HCT116 (cell line): ENCODE measurements around the gene KRTAP12-2. TPM values are rescaled to one million over a fixed set of nuclear protein-coding genes. Genes with fewer than 3 reads are reported as not detected.

ENCODE experiments used
- ATAC-seq: fragments of 200-7000 bp; cut with Tn5 transposase; 2 replicates; pipeline ENCODE4 v1.9.1; 2020; ENCODE audit warnings: mild to moderate bottlenecking, moderate library complexity
- BruUV-seq: library from RNA; stranded (reverse); fragments of 400-500 nt; replicated peaks from 2 replicates; lab custom pipeline; 2021; lab: Mats Ljungman, UMichigan
- CTCF ChIA-PET: fragments of 300-600 bp; sonication (Branson Sonifier 250); formaldehyde crosslinking; loops from one replicate; lab custom pipeline; 2021; ENCODE audit warnings: antibody characterized with exemption; lab: Charles Lee
- POLR2A ChIA-PET: fragments of 300-600, 350-600 bp; sonication (Branson Sonifier 250); formaldehyde crosslinking; loops from one replicate; lab custom pipeline; 2021; ENCODE audit warnings: antibody characterized with exemption; lab: Charles Lee
- RAD21 ChIA-PET, 2 experiments: fragments of 300-600 bp; sonication (Branson Sonifier 250); formaldehyde crosslinking; loops; one replicate each; lab custom pipeline; 2023; ENCODE audit warnings: low total read pairs in 2 of 2; ENCODE audit not compliant: uncharacterized antibody in 2 of 2, unreplicated experiment in 2 of 2, low non-redundant PET in 1 of 2; lab: Charles Lee
- DNase-seq: peaks from one replicate; pipeline ENCODE4 v3.0.0-alpha.2; 2010; ENCODE audit warnings: low read depth, low spot score
- H2AFZ ChIP-seq: fragments of 200-600 bp; shearing (Covaris generic), sonication (generic); 2 replicates; pipeline ENCODE4 v1.6.1; 2017; ENCODE audit warnings: low read depth, mixed run types, mixed read lengths, antibody characterized with exemption, low read length; ENCODE audit not compliant: poor library complexity, severe bottlenecking
- H3K27ac ChIP-seq: 2 replicates; pipeline ENCODE4 v1.5.1; 2012; ENCODE audit warnings: low read depth, low read length
- H3K27me3 ChIP-seq: fragments of 200-600 bp; sonication (generic); 2 replicates; pipeline ENCODE4 v1.6.1; 2016; ENCODE audit warnings: mixed run types, low read length, mixed read lengths; ENCODE audit not compliant: insufficient read depth
- H3K36me3 ChIP-seq, 2 experiments: fragments of 200-500 bp in 1 of 2; fragments of 200-600 bp in 1 of 2; sonication (Bioruptor generic) in 1 of 2; sonication (generic) in 1 of 2; 2 replicates each; pipeline versions ENCODE4 v1.5.1 to v1.6.1; 2014 to 2016; ENCODE audit warnings: low read length in 2 of 2, inconsistent platforms in 1 of 2, mixed read lengths in 1 of 2, mixed run types in 1 of 2; ENCODE audit not compliant: insufficient read depth in 2 of 2, control insufficient read depth in 1 of 2
- H3K4me1 ChIP-seq, 2 experiments: fragments of 200-600 bp in 1 of 2; sonication (generic) in 1 of 2; 2 replicates each; pipeline versions ENCODE4 v1.5.1 to v1.6.1; 2012 to 2017; ENCODE audit warnings: low read length in 2 of 2, inconsistent platforms in 1 of 2, mild to moderate bottlenecking in 1 of 2, mixed read lengths in 1 of 2, mixed run types in 1 of 2, moderate library complexity in 1 of 2; ENCODE audit not compliant: insufficient read depth in 2 of 2, control insufficient read depth in 1 of 2
- H3K4me2 ChIP-seq: fragments of 200-600 bp; sonication (generic); 2 replicates; pipeline ENCODE4 v1.6.1; 2017; ENCODE audit warnings: mixed run types, low read length, mixed read lengths
- H3K4me3 ChIP-seq, 2 experiments: fragments of 200-600 bp in 1 of 2; sonication (generic) in 1 of 2; replicated peaks in 1 of 2; 2 replicates each; pipeline ENCODE4 v1.5.1; 2011 to 2016; ENCODE audit warnings: low read length in 2 of 2, control low read depth in 1 of 2, low read depth in 1 of 2, mild to moderate bottlenecking in 1 of 2, mixed read lengths in 1 of 2, mixed run types in 1 of 2
- H3K79me2 ChIP-seq: fragments of 200-600 bp; sonication (generic); 2 replicates; pipeline ENCODE4 v1.6.1; 2017; ENCODE audit warnings: mild to moderate bottlenecking, mixed run types, low read length, moderate library complexity, mixed read lengths; ENCODE audit not compliant: insufficient read depth
- H3K9ac ChIP-seq: fragments of 200-600 bp; sonication (generic); 2 replicates; pipeline ENCODE4 v1.6.1; 2016; ENCODE audit warnings: low read length, mixed read lengths
- H3K9me2 ChIP-seq: fragments of 200-600 bp; sonication (generic), shearing (Covaris generic); 2 replicates; pipeline ENCODE4 v1.6.1; 2017; ENCODE audit warnings: mixed run types, mild to moderate bottlenecking, moderate library complexity; ENCODE audit not compliant: insufficient read depth
- H3K9me3 ChIP-seq, 2 experiments: fragments of 200-500 bp in 1 of 2; fragments of 200-600 bp in 1 of 2; sonication (Bioruptor generic) in 1 of 2; sonication (generic) in 1 of 2; 2 replicates each; pipeline ENCODE4 v1.6.1; 2014 to 2017; ENCODE audit warnings: low read length in 2 of 2, mixed read lengths in 2 of 2, inconsistent platforms in 1 of 2, low read depth in 1 of 2, mild to moderate bottlenecking in 1 of 2, mixed run types in 1 of 2, moderate library complexity in 1 of 2; ENCODE audit not compliant: control insufficient read depth in 1 of 2, insufficient read depth in 1 of 2
- H4K20me1 ChIP-seq: fragments of 200-600 bp; sonication (generic), shearing (Covaris generic); 2 replicates; pipeline ENCODE4 v1.6.1; 2017; ENCODE audit warnings: mixed run types, mild to moderate bottlenecking, moderate library complexity; ENCODE audit not compliant: insufficient read depth
- CBX3 ChIP-seq: IDR thresholded peaks from 2 replicates; pipeline ENCODE4 v1.6.1; 2012; ENCODE audit warnings: low read depth
- ELF1 ChIP-seq: IDR thresholded peaks from 2 replicates; pipeline ENCODE4 v1.6.1; 2012; ENCODE audit warnings: low read depth, borderline replicate concordance
- POLR2AphosphoS5 ChIP-seq: IDR thresholded peaks from 2 replicates; pipeline ENCODE4 v1.6.1; 2011; ENCODE audit warnings: mild to moderate bottlenecking, low read depth, low read length, moderate library complexity
- SIN3A ChIP-seq: IDR thresholded peaks from 2 replicates; pipeline ENCODE4 v1.6.1; 2012; ENCODE audit warnings: low read depth
- SRF ChIP-seq: IDR thresholded peaks from 2 replicates; pipeline ENCODE4 v1.6.1; 2012; ENCODE audit warnings: low read depth
- TCF7L2 ChIP-seq: IDR thresholded peaks from 2 replicates; pipeline ENCODE4 v1.7.0; 2011; ENCODE audit warnings: borderline replicate concordance, inconsistent platforms; ENCODE audit not compliant: insufficient read depth, insufficient read length; ENCODE audit errors: extremely low read depth
- intact Hi-C: fragments of 100-400 bp; cut with micrococcal nuclease; formaldehyde crosslinking; loops from 2 replicates; pipeline ENCODE4 v1.10.0; 2022
- total RNA-seq: library from RNA; stranded (reverse); gene quantifications from one replicate; pipeline ENCODE4 v1.2.1, GENCODE V29; 2021; ENCODE audit not compliant: unreplicated experiment
- TF ChIP-seq, protein P1 (sequence below): IDR thresholded peaks from 2 replicates; pipeline ENCODE4 v1.6.1; 2012; ENCODE audit warnings: low read depth
- TF ChIP-seq, protein P2 (sequence below): IDR thresholded peaks from 2 replicates; pipeline ENCODE4 v1.6.1; 2012

KRTAP12-2 gene
- total RNA-seq, 1 experiment from 2014 or later: not detected

DNA sequence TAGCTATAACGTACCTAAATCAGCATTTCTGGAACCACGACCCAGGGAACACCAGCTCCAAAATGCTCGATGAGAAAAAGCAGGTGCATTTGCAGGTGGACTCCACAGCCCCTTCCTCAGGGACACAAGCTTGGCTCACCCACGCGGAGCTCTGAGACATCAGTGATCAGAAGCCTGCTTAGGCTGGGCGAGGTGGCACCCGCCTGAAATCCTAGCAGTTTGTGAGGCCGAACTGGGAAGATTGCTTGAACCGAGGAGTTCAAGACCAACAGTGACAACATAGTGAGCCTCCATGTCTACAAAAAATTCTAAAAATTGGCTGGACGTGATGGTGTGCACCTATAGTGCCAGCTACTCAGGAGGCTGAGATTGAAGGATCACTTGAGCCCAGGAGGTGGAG, 47.1 kb upstream of the KRTAP12-2 start:
- intact Hi-C loops: no loop called here
- H2AFZ ChIP-seq: no peak overlapping the region
- H3K4me2 ChIP-seq: no peak overlapping the region
- H3K27ac ChIP-seq: no peak overlapping the region
- H3K9ac ChIP-seq: no peak overlapping the region
- ChIA-PET POLR2A (no interaction called here), RAD21 (no interaction called here), CTCF (no interaction called here)
- peaks cover 33% of the 10 kb centered on the region; the same call in 1 of the 2 replicates for H3K27me3 ChIP-seq
- BruUV-seq: no TSS peak
- ATAC-seq (no peak), DNase-seq (no peak)
- H3K4me1 ChIP-seq: peaks cover 0 to 6% of the 10 kb centered on the region in 2 experiments; a peak in 1 of 4 replicates
- H3K9me3 ChIP-seq: no peaks in the 10 kb centered on the region
- no peaks in the 10 kb centered on the region for H3K79me2 ChIP-seq
- H3K36me3 ChIP-seq: no peaks in the 10 kb centered on the region
- TF ChIP-seq TCF7L2: no peak
- no peak for TF ChIP-seq SRF
- no peak for TF ChIP-seq SIN3A
- TF ChIP-seq, protein P1, sequence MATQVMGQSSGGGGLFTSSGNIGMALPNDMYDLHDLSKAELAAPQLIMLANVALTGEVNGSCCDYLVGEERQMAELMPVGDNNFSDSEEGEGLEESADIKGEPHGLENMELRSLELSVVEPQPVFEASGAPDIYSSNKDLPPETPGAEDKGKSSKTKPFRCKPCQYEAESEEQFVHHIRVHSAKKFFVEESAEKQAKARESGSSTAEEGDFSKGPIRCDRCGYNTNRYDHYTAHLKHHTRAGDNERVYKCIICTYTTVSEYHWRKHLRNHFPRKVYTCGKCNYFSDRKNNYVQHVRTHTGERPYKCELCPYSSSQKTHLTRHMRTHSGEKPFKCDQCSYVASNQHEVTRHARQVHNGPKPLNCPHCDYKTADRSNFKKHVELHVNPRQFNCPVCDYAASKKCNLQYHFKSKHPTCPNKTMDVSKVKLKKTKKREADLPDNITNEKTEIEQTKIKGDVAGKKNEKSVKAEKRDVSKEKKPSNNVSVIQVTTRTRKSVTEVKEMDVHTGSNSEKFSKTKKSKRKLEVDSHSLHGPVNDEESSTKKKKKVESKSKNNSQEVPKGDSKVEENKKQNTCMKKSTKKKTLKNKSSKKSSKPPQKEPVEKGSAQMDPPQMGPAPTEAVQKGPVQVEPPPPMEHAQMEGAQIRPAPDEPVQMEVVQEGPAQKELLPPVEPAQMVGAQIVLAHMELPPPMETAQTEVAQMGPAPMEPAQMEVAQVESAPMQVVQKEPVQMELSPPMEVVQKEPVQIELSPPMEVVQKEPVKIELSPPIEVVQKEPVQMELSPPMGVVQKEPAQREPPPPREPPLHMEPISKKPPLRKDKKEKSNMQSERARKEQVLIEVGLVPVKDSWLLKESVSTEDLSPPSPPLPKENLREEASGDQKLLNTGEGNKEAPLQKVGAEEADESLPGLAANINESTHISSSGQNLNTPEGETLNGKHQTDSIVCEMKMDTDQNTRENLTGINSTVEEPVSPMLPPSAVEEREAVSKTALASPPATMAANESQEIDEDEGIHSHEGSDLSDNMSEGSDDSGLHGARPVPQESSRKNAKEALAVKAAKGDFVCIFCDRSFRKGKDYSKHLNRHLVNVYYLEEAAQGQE: no peak
- TF ChIP-seq, protein P2, sequence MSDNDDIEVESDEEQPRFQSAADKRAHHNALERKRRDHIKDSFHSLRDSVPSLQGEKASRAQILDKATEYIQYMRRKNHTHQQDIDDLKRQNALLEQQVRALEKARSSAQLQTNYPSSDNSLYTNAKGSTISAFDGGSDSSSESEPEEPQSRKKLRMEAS: no peak
- TF ChIP-seq POLR2AphosphoS5: no peak
- H4K20me1 ChIP-seq: no peaks in the 10 kb centered on the region
- H3K9me2 ChIP-seq: no peaks in the 10 kb centered on the region
- H3K4me3 ChIP-seq: no peak overlapping the region

DNA sequence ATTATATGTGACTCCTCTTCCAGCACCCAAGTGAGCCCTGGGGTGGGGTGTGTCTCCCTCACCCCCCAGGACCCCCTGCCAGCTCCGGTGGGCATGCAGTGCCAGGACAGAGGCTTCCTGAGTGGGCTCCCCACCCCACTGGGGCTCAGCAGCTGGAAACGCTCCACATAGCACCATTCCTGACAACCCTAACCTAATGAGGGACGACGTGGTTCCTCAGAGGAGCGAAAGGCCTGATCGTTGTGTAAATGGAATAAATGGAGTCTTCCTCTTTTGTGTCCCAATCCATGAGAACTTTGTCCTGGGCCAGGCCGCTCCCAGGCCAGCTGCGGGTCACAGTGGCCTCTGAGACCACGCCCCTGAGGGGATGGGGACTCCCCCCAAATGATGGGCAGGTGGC, 46.4 kb upstream of the KRTAP12-2 start:
- no peaks in the 10 kb centered on the region for H3K79me2 ChIP-seq
- BruUV-seq: no TSS peak
- H3K9ac ChIP-seq: no peak overlapping the region
- no peaks in the 10 kb centered on the region for H3K36me3 ChIP-seq
- TF ChIP-seq TCF7L2 (no peak), ELF1 (no peak), CBX3 (no peak), SRF (no peak)
- TF ChIP-seq, protein P1: no peak
- H3K4me1 ChIP-seq: peaks cover 0 to 6% of the 10 kb centered on the region in 2 experiments; a peak in 1 of 4 replicates
- H2AFZ ChIP-seq: no peak overlapping the region
- H3K4me2 ChIP-seq: no peak overlapping the region
- intact Hi-C loops: no loop called here
- peaks cover 33% of the 10 kb centered on the region; the same call in 1 of the 2 replicates for H3K27me3 ChIP-seq
- RAD21 ChIA-PET: no interaction called here
- CTCF ChIA-PET: no interaction called here
- no peak overlapping the region for H3K4me3 ChIP-seq
- H3K9me2 ChIP-seq: no peaks in the 10 kb centered on the region
- DNase-seq: no peak
- H4K20me1 ChIP-seq: no peaks in the 10 kb centered on the region
- no peak overlapping the region for H3K27ac ChIP-seq
- ATAC-seq: no peak
- POLR2A ChIA-PET: no interaction called here
- no peaks in the 10 kb centered on the region for H3K9me3 ChIP-seq
